Stimulated activated CD4-positive, alpha-beta T cell treated with anti-CD3 and anti-CD28 coated beads, Interleukin-12 subunit alpha, Interleukin-12 subunit beta, amount 100 ng/mL, for 24 hours (primary cell): ENCODE results near the gene GRIA3.
"Not testable (repeated sequence)": the region's sequence is repeated elsewhere in the genome, so short reads cannot be mapped to it uniquely, and the experiment has no call there.

Source experiments
- DNase-seq, 2 experiments: peaks; one replicate each; pipeline ENCODE4 v3.0.0-alpha.2; 2020; ENCODE audit warnings: low read depth in 2 of 2

Gene GRIA3

GRCh38 chrX:123348468-123348867, 164.4 kb downstream of the GRIA3 start:
- no peak for DNase-seq

DNA sequence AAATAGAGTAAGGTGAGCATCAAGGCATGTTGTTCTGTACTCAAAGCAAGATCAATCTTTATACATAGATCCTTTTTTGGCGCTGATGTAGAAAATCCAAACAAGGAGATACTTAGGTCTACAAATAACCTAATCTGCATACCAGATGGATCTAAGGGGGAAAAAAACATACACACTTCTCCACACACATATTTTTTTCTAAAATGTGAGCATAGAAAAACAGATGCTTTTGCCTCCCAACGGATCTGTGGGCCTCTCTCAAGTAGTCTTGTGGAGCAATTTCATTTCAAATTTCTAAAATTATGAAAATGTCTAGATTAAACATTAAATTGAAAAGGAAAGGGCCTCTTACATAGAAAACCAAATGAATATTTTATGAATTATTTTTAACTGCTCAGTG, 166.1 kb downstream of the GRIA3 start:
- DNase-seq = no peak

DNA sequence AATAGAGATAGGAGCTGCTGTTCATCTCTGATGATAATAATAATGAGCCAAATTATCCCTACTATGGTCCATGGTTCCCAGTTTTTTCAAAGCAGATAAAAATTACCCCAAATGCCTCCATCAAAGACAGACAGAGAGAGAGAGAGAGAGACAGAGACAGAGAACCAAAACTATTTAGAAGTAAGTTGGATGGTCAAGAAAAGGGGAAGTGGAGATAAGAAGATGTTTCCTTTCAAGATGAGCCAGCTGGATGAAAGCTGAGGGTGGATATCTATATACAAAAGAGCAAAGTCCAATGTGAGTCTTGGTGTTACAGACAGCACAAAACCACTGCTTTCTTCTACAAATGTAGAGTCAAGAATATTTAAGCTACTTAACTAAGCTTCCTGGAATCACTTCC, 173.9 kb downstream of the GRIA3 start:
- no peak for DNase-seq

DNA sequence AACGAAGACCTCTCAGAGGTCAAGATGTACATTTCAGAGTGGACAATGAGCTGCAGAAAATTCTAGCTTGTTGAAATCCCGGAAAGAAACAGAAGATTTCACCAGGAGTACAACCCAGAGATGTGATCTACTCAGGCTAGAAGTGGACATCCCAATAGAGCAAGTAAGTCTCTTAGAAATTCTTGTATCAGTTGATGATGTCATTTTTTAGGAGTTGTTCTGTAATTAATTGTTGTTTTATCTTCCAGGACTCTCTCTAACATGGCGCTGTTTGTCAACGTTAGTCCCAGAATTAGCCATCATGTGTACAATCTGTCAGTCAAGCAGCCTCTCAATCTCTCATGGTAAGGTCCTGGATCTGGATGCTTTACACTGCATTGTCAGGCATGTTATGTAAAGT, 174.4 kb downstream of the GRIA3 start:
- no peak for DNase-seq

DNA sequence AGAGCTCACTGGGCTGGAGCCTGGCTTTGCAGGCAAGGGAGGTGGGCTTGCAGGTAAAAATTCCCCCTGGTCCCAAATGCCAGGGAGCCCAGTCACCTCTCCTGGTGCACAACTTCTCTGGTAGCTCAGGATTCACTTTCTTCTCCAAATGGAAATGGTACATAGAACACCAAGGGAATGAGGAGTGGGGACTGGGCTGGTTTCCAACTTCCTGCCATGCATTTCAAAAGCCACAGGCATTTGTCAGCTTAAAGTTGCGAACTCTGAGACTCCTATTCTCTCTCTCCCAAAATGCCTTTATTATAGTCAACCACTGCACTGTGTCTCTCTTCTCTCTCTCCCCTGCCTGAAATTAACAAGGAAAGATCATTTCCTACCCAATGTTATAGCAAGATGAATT, 177.3 kb downstream of the GRIA3 start:
- no peak for DNase-seq

- DNase-seq = not testable (repeated sequence)
Observed at GRCh38 chrX:123386196-123386595, 202.1 kb downstream of the GRIA3 start.

DNA sequence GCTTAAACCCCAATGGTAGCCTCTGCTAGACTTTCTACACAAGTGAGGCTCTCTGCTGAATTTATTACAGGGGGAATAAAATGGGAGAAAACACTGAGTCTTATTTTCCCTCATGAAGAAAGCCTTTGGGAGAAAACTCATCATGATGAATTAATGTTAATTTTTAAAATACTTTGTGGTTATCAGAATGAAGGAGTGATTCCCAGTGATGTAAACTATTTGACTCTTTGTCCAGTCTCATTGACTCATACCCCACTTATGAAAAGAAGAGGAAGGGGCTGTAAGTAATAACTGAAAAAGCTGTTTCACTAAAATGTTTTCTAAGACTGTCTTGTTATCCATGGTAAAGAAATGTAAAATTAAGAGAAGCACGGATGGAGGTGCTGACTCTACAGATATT, 208.8 kb downstream of the GRIA3 start:
- no peak for DNase-seq

DNA sequence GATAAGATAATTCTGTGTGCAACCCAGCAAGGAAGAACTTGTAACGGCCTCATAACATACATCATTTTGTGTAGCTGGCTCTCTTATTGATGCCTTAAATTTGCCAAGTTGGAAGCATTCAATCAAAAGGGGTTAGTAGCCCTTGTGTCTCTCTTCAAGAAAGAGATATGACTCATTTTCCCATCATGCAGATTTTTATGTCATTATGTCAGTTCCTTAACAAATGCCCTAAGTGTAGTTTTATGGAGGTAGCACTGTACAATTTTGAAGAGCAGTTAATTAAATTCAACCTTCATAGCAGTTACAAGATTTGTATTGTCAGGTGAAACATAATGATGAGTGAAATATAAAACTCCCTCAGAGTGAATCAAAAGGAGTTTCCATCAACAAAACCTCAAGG, 215.6 kb downstream of the GRIA3 start:
- no peak for DNase-seq

GRCh38 chrX:123405231-123405630, 221.2 kb downstream of the GRIA3 start:
- DNase-seq = no peak

GRCh38 chrX:123408821-123409737, 225.0 kb downstream of the GRIA3 start:
- DNase-seq = no peak

DNA sequence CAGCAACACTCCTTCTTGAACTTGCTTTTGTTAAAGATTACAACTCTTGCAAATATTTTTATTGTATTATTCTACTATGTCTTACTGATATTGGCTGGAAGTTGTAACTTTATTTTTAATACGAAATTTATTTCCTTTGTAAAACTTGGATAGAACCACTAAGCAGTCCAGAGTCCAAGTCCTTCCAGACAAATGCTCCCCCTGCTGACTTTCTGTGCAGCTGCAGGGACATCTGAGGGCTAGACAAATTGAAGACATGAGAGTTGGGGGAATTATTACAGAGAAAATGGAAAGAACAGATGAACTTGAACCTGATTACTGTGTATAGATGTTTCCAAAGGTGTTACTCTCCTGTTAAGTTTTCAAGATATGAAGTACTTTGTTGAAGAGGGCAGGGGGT, 238.8 kb downstream of the GRIA3 start:
- DNase-seq = no peak

DNA sequence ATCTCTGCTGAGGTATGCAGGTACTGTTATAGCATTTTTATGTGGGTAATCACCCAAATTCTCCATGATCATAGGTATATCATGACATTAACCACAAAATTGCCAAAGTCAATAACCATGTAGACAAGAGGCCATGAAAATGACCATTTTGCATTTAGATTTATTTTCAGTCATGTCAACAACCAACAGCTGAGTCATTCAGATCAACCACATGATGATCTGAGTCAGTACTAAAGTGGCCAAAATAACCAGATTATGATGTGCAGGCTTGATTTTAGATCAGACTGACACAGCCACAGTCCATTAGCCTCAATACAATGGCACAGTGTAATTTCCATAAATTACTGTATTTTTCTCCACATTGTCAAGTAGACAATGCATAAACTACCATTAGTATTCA, 240.5 kb downstream of the GRIA3 start:
- no peak for DNase-seq

DNA sequence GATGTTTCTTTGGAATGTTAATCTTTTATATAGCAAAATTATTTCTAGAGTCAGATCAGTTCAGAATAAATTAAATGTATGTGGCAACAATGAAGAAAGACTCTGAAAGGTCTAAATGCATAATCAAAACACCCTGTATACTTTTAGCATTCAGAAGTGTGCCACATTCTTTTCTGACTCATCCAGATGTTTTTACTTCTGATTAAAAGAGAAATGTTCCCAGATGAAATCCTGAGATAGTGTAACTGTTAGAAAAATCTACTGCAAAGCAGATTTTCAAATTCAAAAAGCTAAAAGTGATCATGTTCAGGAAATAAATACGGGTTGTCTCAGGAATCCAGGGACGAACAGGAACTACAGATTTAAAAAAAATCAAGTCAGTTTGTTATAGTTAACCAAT, 241.4 kb downstream of the GRIA3 start:
- DNase-seq = no peak

DNA sequence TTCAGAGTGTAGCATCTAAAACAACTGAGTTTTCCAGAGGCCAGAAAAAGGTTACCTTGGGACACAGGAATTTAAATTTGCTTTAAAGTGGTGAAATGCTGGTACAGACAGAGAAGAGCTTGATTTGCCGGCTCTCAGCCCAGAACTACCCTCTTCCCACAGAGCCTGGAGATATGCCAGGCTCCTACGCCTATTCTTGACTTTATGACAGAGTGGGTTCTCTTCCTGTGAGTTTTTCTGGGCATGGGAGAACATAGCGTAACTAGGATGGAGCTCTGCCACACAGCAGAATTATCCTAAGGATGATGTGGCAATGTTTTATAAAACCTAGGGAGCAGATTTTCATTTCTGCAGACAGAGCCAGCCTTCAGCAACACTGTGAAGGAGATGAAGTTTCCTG, 241.8 kb downstream of the GRIA3 start:
- no peak for DNase-seq

- DNase-seq = no peak
Observed at GRCh38 chrX:123432361-123433150, 248.5 kb downstream of the GRIA3 start.

GRCh38 chrX:123436512-123437136, 252.5 kb downstream of the GRIA3 start:
- DNase-seq = no peak

DNA sequence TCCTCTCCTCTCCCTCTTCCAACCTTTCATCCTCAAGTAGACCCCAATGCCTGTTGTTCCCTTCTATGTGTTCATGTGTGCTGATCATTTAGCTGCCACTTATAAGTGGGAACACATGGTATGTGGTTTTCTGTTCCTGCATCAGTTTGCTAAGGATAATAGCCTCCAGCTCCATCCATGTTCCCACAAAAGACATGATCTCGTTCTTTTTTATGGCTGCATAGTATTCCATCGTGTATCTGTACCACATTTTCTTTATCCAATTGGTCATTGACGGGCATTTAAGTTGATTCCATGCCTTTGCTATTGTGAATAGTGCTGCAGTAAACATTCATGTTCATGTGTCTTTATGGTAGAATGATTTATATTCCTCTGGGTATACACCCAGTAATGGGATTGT, 255.8 kb downstream of the GRIA3 start:
- not testable (repeated sequence) for DNase-seq

DNA sequence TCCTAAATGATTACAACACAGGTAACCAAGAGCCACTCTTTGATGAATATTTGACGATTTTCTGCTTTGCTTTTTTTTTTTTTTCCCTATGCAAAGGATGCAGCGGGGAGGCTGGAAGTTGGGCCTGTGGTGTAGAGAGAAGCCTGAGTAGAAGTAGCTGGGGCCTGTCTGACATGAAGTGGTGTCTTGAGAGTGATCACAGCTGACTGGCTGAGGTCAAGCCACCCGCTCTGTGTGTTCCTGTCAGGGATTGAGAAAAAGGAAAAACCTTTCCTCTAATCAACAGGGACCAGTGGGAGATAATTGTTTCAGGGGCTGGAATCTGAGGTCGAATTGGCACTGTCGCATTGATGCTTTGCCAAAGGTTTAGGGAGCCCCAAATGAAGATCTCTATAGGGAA, 258.7 kb downstream of the GRIA3 start:
- no peak for DNase-seq

DNA sequence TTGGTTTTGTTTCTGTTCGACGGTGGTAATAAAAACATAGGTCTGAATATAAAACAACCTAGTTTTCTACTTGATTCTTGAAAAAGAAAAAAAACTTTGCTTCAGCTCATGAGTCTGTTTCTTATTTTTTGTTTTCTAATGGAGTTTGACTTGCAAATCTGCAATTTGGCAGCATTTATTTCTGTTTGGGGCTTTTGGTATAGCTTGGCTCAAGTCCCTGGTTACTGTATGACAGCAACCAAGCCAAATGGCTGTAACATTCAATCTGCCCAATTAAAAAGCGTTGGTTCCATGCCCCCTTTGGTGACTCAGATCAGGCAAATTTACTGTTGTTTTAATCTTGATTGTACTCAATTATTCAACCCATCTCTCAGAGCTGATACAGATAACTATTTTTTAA, 263.4 kb downstream of the GRIA3 start:
- no peak for DNase-seq

DNA sequence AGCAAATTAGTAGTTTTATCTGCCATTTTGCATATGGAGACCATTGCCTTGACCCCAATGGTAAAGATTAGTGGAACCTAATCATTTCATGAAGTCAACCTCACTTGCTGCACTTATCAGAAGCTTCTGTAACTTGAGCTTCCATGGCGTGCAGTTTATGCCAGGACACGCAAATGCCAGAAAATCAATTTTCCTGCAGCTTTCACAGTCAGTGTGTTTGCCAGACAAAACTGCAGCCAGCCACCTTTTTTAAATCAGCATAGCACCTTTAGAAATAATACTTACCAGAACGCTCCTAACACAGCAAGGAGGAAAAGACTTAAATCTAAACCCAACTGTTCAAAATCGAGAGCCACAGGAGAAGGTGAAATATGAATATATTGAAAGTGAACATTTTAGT, 265.3 kb downstream of the GRIA3 start:
- no peak for DNase-seq

- no peak for DNase-seq
Observed at GRCh38 chrX:123450222-123450621, 266.1 kb downstream of the GRIA3 start.

DNA sequence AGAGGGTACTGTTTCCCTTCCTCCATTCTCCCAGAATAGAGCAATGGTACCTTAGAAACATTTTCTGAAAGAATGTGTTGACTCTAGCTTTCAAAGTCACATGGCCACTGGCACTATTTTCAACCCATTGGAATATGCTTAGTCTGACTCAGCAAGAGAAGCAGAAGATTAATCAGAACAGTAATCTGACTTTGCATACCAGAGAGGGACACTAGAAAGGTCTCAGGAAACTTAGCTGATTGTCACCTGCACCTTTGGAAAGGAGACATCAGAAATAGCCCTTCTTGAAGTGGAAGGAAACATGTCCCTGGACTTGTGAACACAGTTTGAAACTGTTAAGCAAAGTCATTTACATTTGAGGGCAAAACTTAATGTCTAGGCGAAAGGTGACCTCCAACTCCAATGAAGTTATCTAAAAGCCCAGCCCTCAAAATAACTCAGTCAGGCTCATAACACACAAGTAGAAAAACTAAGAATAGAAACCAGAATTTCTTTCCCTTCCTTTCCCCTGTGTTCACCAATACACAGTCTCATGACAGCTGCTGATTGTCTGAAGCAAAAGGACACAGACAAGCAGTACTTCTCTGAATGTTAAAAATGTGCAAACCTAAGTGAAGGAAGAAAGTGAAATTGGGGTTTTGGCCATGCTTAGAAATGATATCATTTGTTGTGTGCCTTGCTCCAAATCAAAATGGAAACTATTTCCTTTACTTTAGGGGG, 270.8 kb downstream of the GRIA3 start:
- DNase-seq = no peak
